OCI-M2 (cell line): ENCODE measurements around the gene PSG6.
"Not testable (repeated sequence)": the region's sequence is repeated elsewhere in the genome, so short reads cannot be mapped to it uniquely, and the experiment has no call there.

ENCODE experiments used
- DNase-seq: peaks from one replicate; lab custom pipeline; 2025; ENCODE audit not compliant: unreplicated experiment; lab: John Stamatoyannopoulos, UW

PSG6 gene

GRCh38 chr19:42911731-42912130, 6.0 kb downstream of the PSG6 start:
- not testable (repeated sequence) for DNase-seq

- DNase-seq = not testable (repeated sequence)
These were observed 11.5 kb downstream of the PSG6 start for GRCh38 chr19:42906162-42906561.

- not testable (repeated sequence) for DNase-seq
These were observed 17.1 kb downstream of the PSG6 start for GRCh38 chr19:42900561-42900960.

DNA sequence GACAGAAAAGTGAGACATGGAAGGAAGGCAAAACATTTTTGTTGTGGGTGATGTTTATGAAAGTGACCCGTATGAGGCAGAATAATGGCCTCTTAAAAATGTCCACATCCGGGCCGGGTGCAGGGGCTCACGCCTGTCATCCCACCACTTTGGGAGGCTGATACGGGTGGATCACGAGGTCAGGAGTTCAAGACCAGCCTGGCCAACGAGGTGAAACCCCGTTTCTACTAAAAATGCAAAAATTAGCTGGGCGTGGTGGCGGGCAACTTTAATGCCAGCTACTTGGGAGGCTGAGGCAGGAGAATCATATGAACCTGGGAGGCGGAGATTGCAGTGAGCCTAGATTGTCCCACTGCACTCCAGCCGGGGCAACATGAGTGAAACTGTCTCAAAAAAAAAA, 18.0 kb downstream of the PSG6 start:
- not testable (repeated sequence) for DNase-seq

DNA sequence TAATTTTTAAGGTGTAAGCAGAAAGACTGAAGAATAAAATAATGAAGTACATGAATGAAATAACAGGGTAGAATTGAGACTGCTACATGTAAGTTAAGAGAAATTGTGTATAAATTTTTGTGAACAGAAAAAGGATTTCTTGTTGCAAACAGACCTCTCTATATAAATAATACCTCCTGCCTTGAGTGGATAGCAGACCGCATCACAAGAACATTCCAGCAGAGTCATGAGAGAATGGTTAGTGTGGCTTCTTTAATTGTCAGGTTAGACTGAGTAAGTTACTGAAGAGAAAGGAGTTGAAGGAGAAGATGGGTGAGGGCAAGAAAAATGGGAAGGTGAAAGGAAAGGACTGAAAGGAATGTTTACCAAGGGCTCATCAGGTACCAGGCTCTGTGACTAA, 18.6 kb downstream of the PSG6 start:
- DNase-seq = not testable (repeated sequence)

GRCh38 chr19:42898656-42899055, 19.0 kb downstream of the PSG6 start:
- not testable (repeated sequence) for DNase-seq

DNA sequence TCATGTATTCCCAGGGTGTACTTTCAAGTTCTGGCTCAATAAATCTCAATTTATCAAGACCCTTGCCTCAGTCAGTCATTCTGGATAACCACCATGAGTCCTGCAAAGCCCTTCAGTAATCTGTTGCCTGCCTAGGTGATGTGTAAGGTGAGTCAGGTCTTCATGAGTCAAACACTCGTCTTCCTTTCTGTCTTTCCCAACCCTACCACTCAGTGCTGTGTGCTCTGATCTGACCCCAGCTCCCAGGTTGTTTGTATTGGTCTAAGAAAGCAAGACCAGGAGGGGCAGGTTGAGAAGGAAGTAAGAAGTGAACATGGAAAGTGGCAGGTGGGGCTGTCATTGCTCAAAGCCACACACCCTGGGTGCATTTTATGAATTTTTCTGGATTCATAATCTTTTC, 20.0 kb downstream of the PSG6 start:
- not testable (repeated sequence) for DNase-seq

- not testable (repeated sequence) for DNase-seq
These were observed 27.2 kb downstream of the PSG6 start for GRCh38 chr19:42890446-42890845.

DNA sequence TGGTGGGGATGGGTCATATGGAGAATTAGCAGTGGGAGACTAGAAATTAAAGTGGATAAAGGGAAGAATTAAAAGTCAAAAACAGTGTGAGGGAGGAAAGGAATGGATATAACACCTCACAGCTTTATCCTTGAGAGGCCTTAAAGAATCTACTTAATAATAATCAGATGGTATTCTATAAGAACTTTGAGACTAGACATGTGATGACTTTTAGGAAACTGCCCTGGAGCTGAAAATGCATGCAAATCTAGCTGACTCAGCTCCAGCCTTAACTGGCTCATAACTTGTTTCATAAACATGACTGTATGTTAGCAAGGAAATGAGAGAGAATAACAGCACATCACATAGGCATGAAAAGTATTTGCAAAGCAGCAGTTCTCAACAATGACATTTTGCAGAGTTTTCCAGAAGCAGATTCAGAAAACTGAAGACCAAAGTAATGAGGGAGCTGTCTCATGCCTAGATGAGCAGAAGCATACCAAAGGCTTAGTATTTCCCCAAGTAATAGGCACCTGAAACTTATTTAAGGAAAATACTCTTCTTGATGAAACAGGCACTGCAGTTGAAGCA, 29.7 kb downstream of the PSG6 start:
- DNase-seq = not testable (repeated sequence)

- not testable (repeated sequence) for DNase-seq
These were observed 35.0 kb downstream of the PSG6 start for GRCh38 chr19:42882730-42883129.

DNA sequence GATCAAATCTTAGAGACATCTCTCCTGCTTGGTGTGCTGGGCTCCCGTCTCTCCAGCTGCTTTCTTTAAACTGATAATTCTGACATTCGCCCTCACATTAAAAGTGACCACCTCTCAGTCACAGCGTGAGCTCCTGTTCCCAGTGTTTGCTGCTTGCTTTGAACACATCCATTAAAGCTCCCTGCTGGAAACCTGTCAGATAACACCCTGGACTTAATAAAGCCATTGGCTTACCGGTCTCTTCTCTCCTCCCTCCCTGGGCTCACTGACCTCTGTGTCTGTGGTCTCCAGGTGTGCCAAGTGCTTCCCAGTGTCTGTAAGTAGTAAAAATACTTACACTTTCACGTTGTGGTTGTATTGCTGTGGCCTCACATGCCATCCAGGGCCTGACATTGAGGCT, 35.7 kb downstream of the PSG6 start:
- DNase-seq = not testable (repeated sequence)

DNA sequence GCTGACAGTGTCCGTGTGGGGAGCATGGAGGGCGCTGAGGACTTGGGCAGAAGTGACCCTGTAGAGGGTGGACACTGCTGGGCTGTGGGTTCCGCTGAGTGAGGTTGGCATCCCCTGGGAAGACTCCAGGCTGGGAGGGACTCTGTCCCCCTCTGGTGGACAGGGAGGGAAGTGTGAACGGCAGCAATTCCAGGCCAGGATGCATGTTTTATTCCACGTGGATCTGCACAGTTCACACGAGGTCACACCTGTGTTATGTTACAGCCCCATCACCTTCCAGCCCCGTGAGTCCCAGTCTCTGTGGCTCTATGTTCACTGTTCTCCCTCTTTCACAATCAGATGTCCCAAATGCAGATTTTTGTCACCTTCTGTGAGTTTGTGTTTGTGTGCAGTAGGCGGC, 36.4 kb downstream of the PSG6 start:
- not testable (repeated sequence) for DNase-seq

- DNase-seq = not testable (repeated sequence)
These were observed 37.1 kb downstream of the PSG6 start for GRCh38 chr19:42880621-42881020.

- no peak for DNase-seq
These were observed 38.1 kb downstream of the PSG6 start, which contains the start of gene PSG1 for GRCh38 chr19:42879613-42880012. PSG1 (minus strand) TSS chr19:42879713; CDS start chr19:42879581, 132 bp downstream.

DNA sequence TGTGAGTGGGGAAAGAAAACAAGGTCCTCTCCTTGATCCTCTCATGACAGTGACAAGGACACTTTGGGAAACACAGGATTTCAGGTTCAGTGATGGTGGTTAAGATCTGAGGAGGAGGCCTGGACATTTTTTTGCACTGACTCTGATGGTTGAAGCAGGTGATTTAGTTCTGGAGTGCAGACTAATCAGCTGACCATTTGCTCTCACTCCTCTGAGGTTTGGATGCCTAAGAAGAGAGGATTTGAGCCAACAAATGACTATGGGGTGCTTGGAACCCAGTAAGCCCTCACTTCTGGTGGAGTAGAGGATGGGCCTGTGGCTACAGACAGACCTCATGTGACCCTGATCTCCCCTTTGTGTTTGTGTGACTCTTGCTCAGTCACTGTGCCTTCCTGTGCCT, 41.1 kb downstream of the PSG6 start:
- DNase-seq = not testable (repeated sequence)

DNA sequence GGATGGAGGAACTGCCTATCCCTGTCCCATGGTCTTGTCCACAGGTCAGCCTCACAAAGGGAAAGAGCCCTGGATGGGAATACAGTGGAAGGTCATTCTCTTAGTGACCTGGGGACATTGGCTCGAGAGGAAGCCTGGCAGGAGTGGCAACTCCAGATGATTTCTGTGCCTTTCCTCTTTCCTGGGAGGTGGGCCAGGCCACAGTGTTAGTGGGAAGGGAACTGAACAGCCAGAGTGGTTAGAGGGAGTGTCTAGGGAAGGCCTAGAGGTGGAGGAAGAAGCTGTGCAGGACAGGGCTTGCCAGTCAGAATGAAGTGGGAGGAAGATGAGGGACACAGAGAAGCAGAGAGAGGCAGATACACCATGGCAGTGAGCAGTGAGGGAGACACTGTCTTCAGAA, 41.8 kb downstream of the PSG6 start:
- not testable (repeated sequence) for DNase-seq

- DNase-seq = not testable (repeated sequence)
These were observed 42.5 kb downstream of the PSG6 start for GRCh38 chr19:42874901-42875813.

DNA sequence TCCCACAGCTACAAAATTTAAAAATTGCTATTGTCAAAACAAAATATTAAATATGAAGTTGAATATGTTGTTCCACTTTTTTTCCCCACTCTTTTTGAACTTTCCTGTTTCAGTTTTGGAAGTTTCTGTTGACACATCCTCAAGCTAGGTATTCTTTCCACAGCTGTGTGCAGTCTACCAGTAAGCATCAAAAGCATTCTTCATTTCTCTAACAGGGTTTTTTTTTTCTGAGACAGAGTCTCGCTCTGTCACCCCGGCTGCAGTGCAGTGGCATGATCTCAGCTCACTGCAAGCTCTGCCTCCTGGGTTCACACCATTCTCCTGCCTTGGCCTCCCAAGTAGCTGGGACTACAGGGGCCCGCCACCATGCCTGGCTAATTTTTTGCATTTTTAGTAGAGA, 43.6 kb downstream of the PSG6 start:
- DNase-seq = not testable (repeated sequence)

- DNase-seq = no peak
These were observed 45.1 kb downstream of the PSG6 start for GRCh38 chr19:42872608-42873007.

DNA sequence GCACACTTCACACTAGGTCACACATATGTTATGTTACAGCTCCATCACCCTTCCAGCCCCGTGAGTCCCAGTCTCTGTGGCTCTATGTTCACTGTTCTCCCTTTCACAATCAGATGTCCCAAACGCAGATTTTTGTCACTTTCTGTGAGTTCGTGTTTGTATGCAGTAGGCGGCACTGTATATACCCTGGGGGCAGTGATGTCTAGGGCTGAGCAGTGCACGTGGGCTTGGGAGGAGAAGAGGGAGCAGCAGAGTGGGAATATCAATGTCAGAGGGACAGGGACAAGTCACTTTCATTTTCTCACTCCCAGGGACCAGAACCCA, 60.2 kb downstream of the PSG6 start:
- DNase-seq = no peak

- DNase-seq = not testable (repeated sequence)
These were observed 60.7 kb downstream of the PSG6 start for GRCh38 chr19:42856866-42857543.

GRCh38 chr19:42854745-42855144, 62.9 kb downstream of the PSG6 start:
- not testable (repeated sequence) for DNase-seq
